Fibroblast of lung (primary cell): ENCODE data around the gene ACP4.

Experiments
- EZH2 ChIP-seq: IDR thresholded peaks from 2 replicates; pipeline ENCODE4 v1.5.1; 2012; ENCODE audit warnings: low read length, control low read depth, mild to moderate bottlenecking; ENCODE audit errors: missing control alignments
- TF ChIP-seq, protein P1 (sequence below), 2 donors: IDR thresholded peaks in 1 of 2; conservative IDR thresholded peaks in 1 of 2; 1 replicate in 1 of 2; 2 replicates in 1 of 2; pipeline ENCODE4 v1.5.1; 2011 to 2012; ENCODE audit warnings: low read length in 2 of 2, control low read depth in 1 of 2, inconsistent platforms in 1 of 2, low read depth in 1 of 2, mild to moderate bottlenecking in 1 of 2

DNA sequence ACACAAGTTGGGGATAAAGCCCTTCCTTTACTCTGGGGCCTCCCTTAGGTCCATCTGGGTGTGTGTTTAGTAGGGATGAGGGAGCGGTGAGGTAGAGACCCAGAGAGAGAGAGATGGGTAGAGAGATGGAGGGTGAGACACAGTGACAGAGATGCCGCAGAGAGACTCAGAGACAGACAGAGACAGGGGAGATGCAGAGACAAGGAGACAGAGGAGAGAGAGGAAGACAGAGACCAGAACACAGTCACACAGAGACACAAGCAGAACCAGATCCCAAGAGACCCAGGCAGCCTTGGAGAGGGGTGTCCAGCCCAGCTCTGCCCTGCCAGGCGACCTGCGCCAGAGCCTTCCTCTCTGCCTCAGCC is 31.0 kb downstream of the ACP4 start:
- TF ChIP-seq, protein P1, sequence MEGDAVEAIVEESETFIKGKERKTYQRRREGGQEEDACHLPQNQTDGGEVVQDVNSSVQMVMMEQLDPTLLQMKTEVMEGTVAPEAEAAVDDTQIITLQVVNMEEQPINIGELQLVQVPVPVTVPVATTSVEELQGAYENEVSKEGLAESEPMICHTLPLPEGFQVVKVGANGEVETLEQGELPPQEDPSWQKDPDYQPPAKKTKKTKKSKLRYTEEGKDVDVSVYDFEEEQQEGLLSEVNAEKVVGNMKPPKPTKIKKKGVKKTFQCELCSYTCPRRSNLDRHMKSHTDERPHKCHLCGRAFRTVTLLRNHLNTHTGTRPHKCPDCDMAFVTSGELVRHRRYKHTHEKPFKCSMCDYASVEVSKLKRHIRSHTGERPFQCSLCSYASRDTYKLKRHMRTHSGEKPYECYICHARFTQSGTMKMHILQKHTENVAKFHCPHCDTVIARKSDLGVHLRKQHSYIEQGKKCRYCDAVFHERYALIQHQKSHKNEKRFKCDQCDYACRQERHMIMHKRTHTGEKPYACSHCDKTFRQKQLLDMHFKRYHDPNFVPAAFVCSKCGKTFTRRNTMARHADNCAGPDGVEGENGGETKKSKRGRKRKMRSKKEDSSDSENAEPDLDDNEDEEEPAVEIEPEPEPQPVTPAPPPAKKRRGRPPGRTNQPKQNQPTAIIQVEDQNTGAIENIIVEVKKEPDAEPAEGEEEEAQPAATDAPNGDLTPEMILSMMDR (conservative IDR thresholded peaks at IDR 0.05 in 1 of 2, IDR thresholded peaks at IDR 0.05 in 1 of 2; ENCODE audit: low read depth in 1 of 2, low read length in 2 of 2): no peak
- TF ChIP-seq EZH2: no peak
